Peyer's patch (tissue), 4 donors: Measurements from ENCODE around the gene C3orf52.

Experiments used
- CTCF ChIP-seq, 6 experiments: fragments of 450-650 bp in 4 of 6; fragments of 200-600 bp in 2 of 6; sonication (generic) in 1 of 6; IDR thresholded peaks; one replicate each; pipeline ENCODE4 v1.5.1; 2017 to 2019; ENCODE audit warnings: antibody characterized with exemption in 6 of 6, mild to moderate bottlenecking in 3 of 6, moderate library complexity in 1 of 6
- POLR2A ChIP-seq, 2 donors: fragments of 450-650 bp; IDR thresholded peaks; one replicate each; pipeline ENCODE4 v1.5.1; 2017; ENCODE audit warnings: antibody characterized with exemption in 2 of 2, mild to moderate bottlenecking in 2 of 2, moderate library complexity in 2 of 2

GRCh38 chr3:112104774-112105173, 18.6 kb downstream of the C3orf52 start:
- TF ChIP-seq POLR2A (IDR thresholded peaks at IDR 0.05), result no peak
- no peak for TF ChIP-seq CTCF (IDR thresholded peaks at IDR 0.05)
